ENCODE measurements around the gene CNN2. TPM values are rescaled to one million over a fixed set of nuclear protein-coding genes. Genes with fewer than 3 reads are reported as not detected.
"Not testable (repeated sequence)": the region's sequence is repeated elsewhere in the genome, so short reads cannot be mapped to it uniquely, and the experiment has no call there.

Gene CNN2
- total RNA-seq, 1 experiment from 2014 or later, result 97.9 TPM

DNA sequence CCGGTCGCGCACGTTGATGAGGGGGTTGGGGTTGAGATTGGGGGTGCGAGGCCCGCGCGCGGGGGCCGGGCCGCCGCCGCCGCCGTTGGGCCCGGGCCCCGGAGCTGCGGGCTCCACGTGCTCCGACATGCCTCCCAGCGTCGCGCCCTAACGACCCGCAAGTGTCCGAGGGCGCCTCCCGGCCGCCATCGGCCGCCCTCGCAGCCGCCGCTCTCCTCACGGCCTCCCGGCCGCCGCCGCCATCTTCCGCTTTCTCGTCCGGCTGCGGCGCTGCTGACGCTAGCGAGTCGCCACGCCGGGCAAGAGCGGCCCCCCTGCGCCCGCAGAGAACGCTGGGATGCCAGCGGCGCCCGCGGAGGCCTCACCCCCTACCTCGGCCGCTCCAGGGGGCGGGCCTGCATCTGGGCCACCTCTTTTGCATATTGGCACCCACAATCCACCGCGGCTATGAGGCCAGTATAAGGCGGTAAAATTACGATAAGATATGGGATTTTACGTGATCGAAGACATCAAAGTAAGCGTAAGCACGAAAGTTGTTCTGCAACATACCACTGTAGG, 5.5 kb upstream of the CNN2 start, which contains the start of gene TMEM259:
Gene TMEM259 (minus strand): TSS at position 256 of the 558 bp plus-strand sequence. CDS start 127 bp downstream, at position 129.
- BruUV-seq (replicated peaks), result no TSS peak
- no peaks in the 10 kb centered on the region for H3K36me3 ChIP-seq (ENCODE audit: low read depth, low read length)
- peak within 1 kb of the TSS; percentile 93 for H3K4me3 ChIP-seq (ENCODE audit: low read length)
- 0 out of 2 replicates have a peak within 1 kb of the TSS, but pooled peaks have one; percentile 12 for H2AFZ ChIP-seq (ENCODE audit: low read length)
- H4K20me1 ChIP-seq (ENCODE audit: low read length), result peaks cover 40% of the 10 kb centered on the region
- intact Hi-C loops (cut with micrococcal nuclease), result no loop called here
- DNase-seq, result peak; percentile 93
- ChIA-PET POLR2A (ENCODE audit: unreplicated experiment) (interaction anchor here (0.6 kb wide), 2 partner anchors 160 to 172 kb away, joined by 3 read pairs; no protein-coding TSS in a partner anchor), CTCF (no interaction called here)
- peaks cover 50% of the 10 kb centered on the region for H3K79me2 ChIP-seq (ENCODE audit: low read length)
- ATAC-seq, result peak; percentile 76
- H3K4me1 ChIP-seq (ENCODE audit: insufficient read depth, low read length), result peaks cover 22% of the 10 kb centered on the region
- peak within 1 kb of the TSS; percentile 97 for H3K4me2 ChIP-seq (ENCODE audit: low read length)
- H3K9ac ChIP-seq (ENCODE audit: low read length), result peak within 1 kb of the TSS; percentile 92
- TF ChIP-seq EZH2phosphoT487 (IDR thresholded peaks at IDR 0.05; ENCODE audit: borderline replicate concordance, low read length) (no peak), EZH2 (IDR thresholded peaks at IDR 0.05; ENCODE audit: low read length, unreplicated experiment) (no peak)
- TF ChIP-seq, protein P1, sequence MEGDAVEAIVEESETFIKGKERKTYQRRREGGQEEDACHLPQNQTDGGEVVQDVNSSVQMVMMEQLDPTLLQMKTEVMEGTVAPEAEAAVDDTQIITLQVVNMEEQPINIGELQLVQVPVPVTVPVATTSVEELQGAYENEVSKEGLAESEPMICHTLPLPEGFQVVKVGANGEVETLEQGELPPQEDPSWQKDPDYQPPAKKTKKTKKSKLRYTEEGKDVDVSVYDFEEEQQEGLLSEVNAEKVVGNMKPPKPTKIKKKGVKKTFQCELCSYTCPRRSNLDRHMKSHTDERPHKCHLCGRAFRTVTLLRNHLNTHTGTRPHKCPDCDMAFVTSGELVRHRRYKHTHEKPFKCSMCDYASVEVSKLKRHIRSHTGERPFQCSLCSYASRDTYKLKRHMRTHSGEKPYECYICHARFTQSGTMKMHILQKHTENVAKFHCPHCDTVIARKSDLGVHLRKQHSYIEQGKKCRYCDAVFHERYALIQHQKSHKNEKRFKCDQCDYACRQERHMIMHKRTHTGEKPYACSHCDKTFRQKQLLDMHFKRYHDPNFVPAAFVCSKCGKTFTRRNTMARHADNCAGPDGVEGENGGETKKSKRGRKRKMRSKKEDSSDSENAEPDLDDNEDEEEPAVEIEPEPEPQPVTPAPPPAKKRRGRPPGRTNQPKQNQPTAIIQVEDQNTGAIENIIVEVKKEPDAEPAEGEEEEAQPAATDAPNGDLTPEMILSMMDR (conservative IDR thresholded peaks at IDR 0.05; ENCODE audit: low read depth, low read length), result no peak
- no peaks in the 10 kb centered on the region for H3K27me3 ChIP-seq (ENCODE audit: low read length)
- peak within 1 kb of the TSS; percentile 39 for H3K27ac ChIP-seq (ENCODE audit: low read length)
- no peaks in the 10 kb centered on the region for H3F3A ChIP-seq (ENCODE audit: low read length, unreplicated experiment)
- no peaks in the 10 kb centered on the region for H3K9me2 ChIP-seq (replicated peaks; ENCODE audit: low read length)
- no peaks in the 10 kb centered on the region for H3K9me3 ChIP-seq (ENCODE audit: low read length)

DNA sequence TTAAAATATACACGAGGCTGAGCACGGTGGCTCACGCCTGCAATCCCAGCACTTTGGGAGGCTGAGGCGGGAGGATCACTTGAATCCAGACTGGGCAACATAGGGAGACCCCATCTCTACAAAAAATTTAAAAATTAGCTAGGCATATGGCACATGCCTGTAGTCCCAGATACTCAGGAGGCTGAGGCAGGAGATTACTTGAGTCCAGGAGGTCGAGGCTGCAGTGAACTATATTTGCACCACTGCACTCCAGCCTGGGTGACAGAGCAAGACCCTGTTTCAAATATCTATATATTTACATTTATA, 2.6 kb upstream of the CNN2 start:
- H3K9me3 ChIP-seq (ENCODE audit: low read length); intact Hi-C loops (cut with micrococcal nuclease); H3K4me3 ChIP-seq (ENCODE audit: low read length); H3K36me3 ChIP-seq (ENCODE audit: low read depth, low read length); CTCF ChIA-PET; ATAC-seq; H2AFZ ChIP-seq (ENCODE audit: low read length); POLR2A ChIA-PET (ENCODE audit: unreplicated experiment); H3K9ac ChIP-seq (ENCODE audit: low read length); DNase-seq; H3K4me1 ChIP-seq (ENCODE audit: insufficient read depth, low read length); H3K27me3 ChIP-seq (ENCODE audit: low read length); H3F3A ChIP-seq (ENCODE audit: low read length, unreplicated experiment); H3K9me2 ChIP-seq (replicated peaks; ENCODE audit: low read length); H3K4me2 ChIP-seq (ENCODE audit: low read length); H3K27ac ChIP-seq (ENCODE audit: low read length); BruUV-seq (replicated peaks): not testable (repeated sequence)
- Histone ChIP-seq H3K79me2 (ENCODE audit: low read length) (peaks cover 39% of the 10 kb centered on the region), H4K20me1 (ENCODE audit: low read length) (peaks cover 14% of the 10 kb centered on the region)

DNA sequence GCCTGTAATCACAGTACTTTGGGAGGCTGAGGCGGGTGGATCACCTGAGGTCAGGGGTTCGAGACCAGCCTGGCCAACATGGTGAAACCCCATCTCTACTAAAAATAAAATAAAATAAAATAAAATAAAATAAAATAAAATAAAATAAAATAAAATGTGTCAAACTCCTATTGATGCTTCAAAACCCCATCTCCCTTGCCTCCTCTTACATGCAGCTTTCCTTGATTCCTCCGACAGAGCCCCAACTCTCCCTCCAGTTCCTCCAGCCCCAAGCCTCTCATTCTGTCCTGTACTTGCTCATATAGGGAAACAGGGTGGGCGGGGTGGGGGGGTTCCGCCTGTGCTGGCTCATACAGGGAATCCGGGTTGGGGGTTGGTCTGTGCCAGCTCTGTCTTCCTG, 1.3 kb upstream of the CNN2 start:
- H3K79me2 ChIP-seq (ENCODE audit: low read length), result peaks cover 37% of the 10 kb centered on the region
- POLR2A ChIA-PET (ENCODE audit: unreplicated experiment), result interaction anchor here (0.6 kb wide), 1 partner anchor 18 kb away, joined by 6 read pairs; no protein-coding TSS in a partner anchor

More for the DNA sequence above, 1.3 kb upstream of the CNN2 start:
- H3K9ac ChIP-seq (ENCODE audit: low read length); H3K4me3 ChIP-seq (ENCODE audit: low read length); ATAC-seq; BruUV-seq (replicated peaks); H3K36me3 ChIP-seq (ENCODE audit: low read depth, low read length); H3K27ac ChIP-seq (ENCODE audit: low read length); H4K20me1 ChIP-seq (ENCODE audit: low read length); H3K9me2 ChIP-seq (replicated peaks; ENCODE audit: low read length); H3K9me3 ChIP-seq (ENCODE audit: low read length); H3K27me3 ChIP-seq (ENCODE audit: low read length); DNase-seq; H3K4me1 ChIP-seq (ENCODE audit: insufficient read depth, low read length); CTCF ChIA-PET; H2AFZ ChIP-seq (ENCODE audit: low read length); H3F3A ChIP-seq (ENCODE audit: low read length, unreplicated experiment); H3K4me2 ChIP-seq (ENCODE audit: low read length): not testable (repeated sequence)
- intact Hi-C loops (cut with micrococcal nuclease), result loop anchor here (5.0 kb wide), 1 partner anchor 77 kb away; the partner anchor contains the start of gene GPX4
